Heart right ventricle (tissue), 16 donors: Measurements from ENCODE around the gene RIMBP2. TPM values are rescaled to one million over a fixed set of nuclear protein-coding genes. Genes with fewer than 3 reads are reported as not detected.

Experiments used
- ATAC-seq, 8 donors: fragments of 200-7000 bp; cut with Tn5 transposase; one replicate each; pipeline ENCODE4 v1.9.1; 2020; ENCODE audit warnings: mild to moderate bottlenecking in 8 of 8, moderate library complexity in 8 of 8, moderate number of reproducible peaks in 1 of 8
- DNase-seq, 2 donors: peaks; one replicate each; pipeline ENCODE4 v3.0.0-alpha.2; 2020
- H3K27ac ChIP-seq, 10 donors: fragments of 200-600 bp; sonication (generic) in 2 of 10; one replicate each; pipeline versions ENCODE4 v1.5.0 to v1.8.0; 2020 to 2022; ENCODE audit warnings: mild to moderate bottlenecking in 3 of 10
- H3K27me3 ChIP-seq, 7 donors: fragments of 200-600 bp; one replicate each; pipeline ENCODE4 v1.8.0; 2021 to 2022; ENCODE audit warnings: mild to moderate bottlenecking in 2 of 7
- H3K36me3 ChIP-seq, 9 donors: fragments of 200-600 bp; sonication (generic) in 1 of 9; one replicate each; pipeline versions ENCODE4 v1.5.0 to v1.8.0; 2020 to 2022; ENCODE audit warnings: mild to moderate bottlenecking in 2 of 9
- H3K4me1 ChIP-seq, 9 donors: fragments of 200-600 bp; sonication (generic) in 1 of 9; one replicate each; pipeline versions ENCODE4 v1.5.0 to v1.8.0; 2020 to 2022; ENCODE audit warnings: mild to moderate bottlenecking in 4 of 9
- H3K4me3 ChIP-seq, 10 donors: fragments of 200-600 bp; sonication (generic) in 2 of 10; one replicate each; pipeline versions ENCODE4 v1.5.0 to v1.8.0; 2020 to 2022; ENCODE audit warnings: mild to moderate bottlenecking in 7 of 10, moderate library complexity in 2 of 10
- H3K9me3 ChIP-seq, 11 donors: fragments of 200-600 bp in 10 of 11; sonication (generic) in 2 of 11; one replicate each; pipeline versions ENCODE4 v1.5.0 to v1.8.0; 2013 to 2022; ENCODE audit warnings: mild to moderate bottlenecking in 2 of 11, control low read depth in 1 of 11, moderate library complexity in 1 of 11
- WGBS, 2 donors: extraction: QIAGEN DNeasy Blood & Tissue Kit; methylation state at CpG; one replicate each; pipeline ENCODE4 v1.1.7; 2013; ENCODE audit warnings: inconsistent platforms in 1 of 2; 5-methylcytosine and 5-hydroxymethylcytosine counted together
- intact Hi-C, 10 donors: fragments of 100-400 bp; cut with DNase I; formaldehyde crosslinking; loops; one replicate each; pipeline versions ENCODE4 v1.11.1 to v1.14.2; 2022
- polyA plus RNA-seq, 2 donors: library from polyadenylated mRNA; stranded (reverse); fragments of 200-250 nt; gene quantifications; one replicate each; pipeline ENCODE4 v1.2.3, GENCODE V29; 2013
- total RNA-seq, 10 donors: library from RNA; stranded (reverse); fragmentation: NEBNext Ultra II Directional in 3 of 10; extraction: Animal tissue kit (Norgen Biotek cat#: 25700) in 3 of 10; gene quantifications; one replicate each; pipeline versions ENCODE4 v1.2.1 to v1.2.4, GENCODE V29; 2021 to 2023
- TF ChIP-seq, protein P1 (sequence below), 9 donors: fragments of 200-600 bp; sonication (generic) in 2 of 9; IDR thresholded peaks; one replicate each; pipeline versions ENCODE4 v1.5.0 to v1.8.0; 2021 to 2022; ENCODE audit warnings: antibody characterized with exemption in 9 of 9, mild to moderate bottlenecking in 5 of 9, moderate library complexity in 1 of 9
- donor health status: Arrhythmogenic right ventricular cardiomyopathy.
- donor health status: ischemic (EF 13 %, LVEDD 7.1; RV severe dilation, severe dysfunction).
- donor health status: healthy with polysubstance abuse.
- donor health status: DM: no; HTN: yes; CAD: no.
- donor health status: DM: no; HTN: no; CAD: no.
- donor health status: ischemic (EF 25% LVEDD 6.9; RV normal size, moderate dysfunction).
- donor health status: ischemic (EF 25% LVEDD 5.7; RV mildly dilated, moderate dysfunction).
- donor health status: healthy.
- donor health status: DM: yes; HTN: yes; CAD: no.
- donor health status: Ischemic cardiomyopathy.
- donor health status: ischemic (EF 35%, LVEDD 5.7; RV mildly dilated, moderate dysfunction).
- donor health status: nonischemic (EF 11% LVEDD 7.7; RV severe dilation, severe dysfunction).
- donor health status: DM: yes; HTN: yes; CAD: no.
- donor health status: PGD.
- donor health status: ischemic (EF 29% LVEDD 5.4; RV normal size, mild dysfunction).
- donor health status: nonischemic (EF 23%, LVEDD 6.1; RV moderate dilation, normal function).

Gene RIMBP2
- total and polyA plus RNA-seq, 12 donors: 0.01 to 0.17 (median 0.05) TPM; not detected in 9

DNA sequence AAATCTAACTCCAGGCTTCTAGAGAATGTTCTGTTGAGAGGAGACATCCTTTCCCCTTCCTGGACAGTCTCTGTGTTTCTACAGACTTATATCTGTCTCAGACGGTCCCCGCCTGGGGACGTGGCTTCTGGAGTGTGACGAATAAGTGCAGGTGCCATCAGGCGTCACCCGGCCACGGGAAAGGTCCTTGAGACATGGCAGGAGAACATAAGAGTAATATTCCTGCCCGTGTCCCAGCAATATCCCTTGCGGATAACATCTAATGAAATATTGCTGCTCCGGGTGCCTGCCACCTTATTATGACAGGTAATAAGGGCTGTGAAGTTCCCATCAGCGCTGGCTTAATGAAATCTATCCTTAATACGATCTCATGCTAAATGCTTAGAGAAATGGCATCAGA is 238.8 kb downstream of the RIMBP2 start:
- DNase-seq: no peak
- Histone ChIP-seq H3K27ac (no peak overlapping the region), H3K9me3 (no peaks in the 10 kb centered on the region), H3K36me3 (no peaks in the 10 kb centered on the region), H3K4me3 (no peak overlapping the region), H3K27me3 (peaks cover 0 to 82% (median 53%) of the 10 kb centered on the region in 7 donors), H3K4me1 (no peaks in the 10 kb centered on the region)
- TF ChIP-seq, protein P1, sequence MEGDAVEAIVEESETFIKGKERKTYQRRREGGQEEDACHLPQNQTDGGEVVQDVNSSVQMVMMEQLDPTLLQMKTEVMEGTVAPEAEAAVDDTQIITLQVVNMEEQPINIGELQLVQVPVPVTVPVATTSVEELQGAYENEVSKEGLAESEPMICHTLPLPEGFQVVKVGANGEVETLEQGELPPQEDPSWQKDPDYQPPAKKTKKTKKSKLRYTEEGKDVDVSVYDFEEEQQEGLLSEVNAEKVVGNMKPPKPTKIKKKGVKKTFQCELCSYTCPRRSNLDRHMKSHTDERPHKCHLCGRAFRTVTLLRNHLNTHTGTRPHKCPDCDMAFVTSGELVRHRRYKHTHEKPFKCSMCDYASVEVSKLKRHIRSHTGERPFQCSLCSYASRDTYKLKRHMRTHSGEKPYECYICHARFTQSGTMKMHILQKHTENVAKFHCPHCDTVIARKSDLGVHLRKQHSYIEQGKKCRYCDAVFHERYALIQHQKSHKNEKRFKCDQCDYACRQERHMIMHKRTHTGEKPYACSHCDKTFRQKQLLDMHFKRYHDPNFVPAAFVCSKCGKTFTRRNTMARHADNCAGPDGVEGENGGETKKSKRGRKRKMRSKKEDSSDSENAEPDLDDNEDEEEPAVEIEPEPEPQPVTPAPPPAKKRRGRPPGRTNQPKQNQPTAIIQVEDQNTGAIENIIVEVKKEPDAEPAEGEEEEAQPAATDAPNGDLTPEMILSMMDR (IDR thresholded peaks at IDR 0.05): no peak
- ATAC-seq: no peak
- intact Hi-C loops: no loop called here
- WGBS, 2 donors: 69 to 73% methylated on average over 12 of the region's 12 CpGs

DNA sequence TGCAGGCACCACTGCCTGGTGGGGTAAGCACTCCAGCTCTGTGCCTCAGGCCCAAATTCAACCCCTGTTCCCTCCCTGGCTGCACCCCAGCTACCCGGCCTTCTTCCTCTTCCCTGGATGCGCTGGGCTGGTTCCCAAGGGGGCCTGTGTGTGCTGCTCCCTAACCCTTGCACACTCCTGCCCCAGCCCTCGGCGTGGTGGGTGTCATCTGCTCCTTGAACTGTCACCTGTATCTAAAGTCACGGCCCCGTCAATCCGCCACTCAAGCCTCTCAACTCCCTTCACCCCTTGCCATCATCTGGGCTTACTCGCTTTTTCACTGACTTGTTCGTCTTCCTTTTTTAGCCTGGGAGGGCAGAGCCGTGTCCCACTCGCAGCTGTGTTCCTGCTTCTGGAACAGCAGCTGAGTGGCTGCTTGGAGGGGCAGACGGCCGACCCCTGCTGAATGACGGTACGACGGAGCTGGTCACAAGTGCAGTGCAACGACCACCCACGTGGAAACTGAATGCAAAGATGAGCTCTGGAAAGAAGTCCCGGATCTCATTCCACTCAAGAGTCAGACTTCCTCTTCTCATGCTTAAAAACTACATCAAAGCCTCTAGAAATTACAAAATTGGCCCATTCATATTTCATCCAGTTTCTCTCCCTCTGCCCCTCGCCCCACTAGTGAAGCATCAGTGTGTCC is 239.5 kb downstream of the RIMBP2 start:
- peaks cover 0 to 76% (median 46%) of the 10 kb centered on the region in 7 donors for H3K27me3 ChIP-seq
- ATAC-seq (no peak), DNase-seq (no peak)
- TF ChIP-seq, protein P1 (IDR thresholded peaks at IDR 0.05): no peak
- H3K4me3 ChIP-seq: no peak overlapping the region
- no peaks in the 10 kb centered on the region for H3K9me3 ChIP-seq
- no peaks in the 10 kb centered on the region for H3K4me1 ChIP-seq
- no peak overlapping the region for H3K27ac ChIP-seq
- 35 to 39% methylated on average over 20 of the region's 20 CpGs for WGBS, 2 donors
- intact Hi-C loops: no loop called here
- no peaks in the 10 kb centered on the region for H3K36me3 ChIP-seq

DNA sequence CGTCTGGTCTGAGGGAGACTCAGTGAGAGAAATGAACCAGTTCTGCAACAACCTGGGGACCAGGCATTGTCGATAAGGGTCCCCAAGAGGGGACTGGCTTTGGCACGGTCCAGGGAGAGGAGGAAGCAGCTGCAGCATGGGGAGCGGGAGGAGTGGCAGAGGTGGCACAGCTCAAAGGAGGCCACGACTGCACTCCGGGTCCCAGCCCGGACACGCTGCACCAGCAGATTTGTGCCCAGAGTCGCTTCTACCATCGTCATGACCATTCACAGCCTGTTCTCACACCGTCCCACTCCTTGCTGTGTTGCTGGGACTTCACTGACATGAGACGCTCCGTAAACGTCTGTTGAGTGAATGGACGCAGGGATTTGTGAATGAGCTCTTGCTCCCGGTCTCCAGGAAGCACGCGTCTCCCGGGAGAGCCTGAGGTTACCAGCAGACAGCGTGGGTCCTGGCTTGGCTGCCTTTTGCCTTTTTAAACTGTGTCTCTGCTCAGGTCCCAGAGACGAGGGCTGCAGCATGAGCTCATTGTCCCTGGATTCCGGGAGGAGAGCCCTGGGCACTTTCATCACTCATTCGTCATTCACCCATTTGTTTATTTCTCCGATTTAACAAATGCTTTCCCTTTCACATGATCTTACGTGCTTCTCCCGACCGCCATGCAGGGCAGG is 241.4 kb downstream of the RIMBP2 start:
- WGBS, 2 donors: 72 to 73% methylated on average over 27 of the region's 27 CpGs
- Histone ChIP-seq H3K27ac (no peak overlapping the region), H3K4me1 (no peaks in the 10 kb centered on the region), H3K4me3 (no peak overlapping the region), H3K9me3 (no peaks in the 10 kb centered on the region), H3K36me3 (no peaks in the 10 kb centered on the region), H3K27me3 (peaks cover 0 to 58% (median 27%) of the 10 kb centered on the region in 7 donors)
- DNase-seq (no peak), ATAC-seq (no peak)
- intact Hi-C loops: no loop called here
- TF ChIP-seq, protein P1 (IDR thresholded peaks at IDR 0.05): no peak

DNA sequence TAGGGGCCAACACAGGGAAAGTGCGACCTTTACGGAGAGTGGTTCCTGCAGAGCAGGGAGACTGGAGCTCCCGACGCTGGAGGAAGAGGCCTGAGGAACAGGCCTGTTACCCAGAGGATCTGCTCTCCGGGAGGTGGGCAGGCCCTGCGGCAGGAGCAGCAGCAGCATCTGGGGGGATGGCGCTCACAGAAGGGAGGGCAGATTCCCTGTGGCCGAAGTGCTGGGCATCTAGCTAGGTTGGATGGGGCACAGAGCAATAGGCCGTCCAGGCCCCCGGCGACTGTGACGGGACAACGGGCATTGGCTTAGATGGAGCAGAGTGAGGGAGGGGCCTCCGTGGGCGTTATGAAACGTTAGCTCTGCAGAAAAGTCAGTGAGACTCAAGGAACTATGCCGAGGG is 242.8 kb downstream of the RIMBP2 start:
- H3K4me1 ChIP-seq: no peaks in the 10 kb centered on the region
- H3K27me3 ChIP-seq: peaks cover 0 to 53% (median 20%) of the 10 kb centered on the region in 7 donors
- TF ChIP-seq, protein P1 (IDR thresholded peaks at IDR 0.05): no peak
- intact Hi-C loops: no loop called here
- ATAC-seq (no peak), DNase-seq (no peak)
- H3K9me3 ChIP-seq: peaks cover 0 to 10% (median 0%) of the 10 kb centered on the region in 11 donors
- whole genome bisulfite sequencing, 2 donors: 69 to 77% methylated on average over 17 of the region's 17 CpGs
- H3K4me3 ChIP-seq: no peak overlapping the region
- H3K27ac ChIP-seq: no peak overlapping the region
- no peaks in the 10 kb centered on the region for H3K36me3 ChIP-seq
